OCI-M1 (cell line): Measurements from ENCODE around the gene SMOC2.
"Not testable (repeated sequence)": the region's sequence is repeated elsewhere in the genome, so short reads cannot be mapped to it uniquely, and the experiment has no call there.

Experiments
- DNase-seq: peaks from one replicate; lab custom pipeline; 2025; lab: John Stamatoyannopoulos, UW

Gene SMOC2

GRCh38 chr6:168650671-168651111, 209.7 kb downstream of the SMOC2 start:
- no peak for DNase-seq

GRCh38 chr6:168655462-168656152, 214.6 kb downstream of the SMOC2 start:
- DNase-seq: no peak

- no peak for DNase-seq
These were observed 217.1 kb downstream of the SMOC2 start for GRCh38 chr6:168658059-168658458.

- DNase-seq: no peak
These were observed 219.5 kb downstream of the SMOC2 start for GRCh38 chr6:168660400-168660945.

- no peak for DNase-seq
These were observed 221.4 kb downstream of the SMOC2 start for GRCh38 chr6:168662301-168662936.

- DNase-seq: no peak
These were observed 222.1 kb downstream of the SMOC2 start for GRCh38 chr6:168663041-168663440.

- DNase-seq: no peak
These were observed 224.0 kb downstream of the SMOC2 start for GRCh38 chr6:168664956-168665355.

GRCh38 chr6:168666170-168666569, 225.2 kb downstream of the SMOC2 start:
- DNase-seq: no peak

GRCh38 chr6:168666699-168667427, 225.9 kb downstream of the SMOC2 start:
- no peak for DNase-seq

- no peak for DNase-seq
These were observed 226.4 kb downstream of the SMOC2 start for GRCh38 chr6:168667428-168667805.

GRCh38 chr6:168670401-168670985, 229.5 kb downstream of the SMOC2 start:
- no peak for DNase-seq

GRCh38 chr6:168671028-168671862, 230.3 kb downstream of the SMOC2 start:
- DNase-seq: no peak

- no peak for DNase-seq
These were observed 231.0 kb downstream of the SMOC2 start for GRCh38 chr6:168671863-168672546.

- DNase-seq: no peak
These were observed 233.6 kb downstream of the SMOC2 start for GRCh38 chr6:168674595-168674994.

GRCh38 chr6:168675375-168675774, 234.4 kb downstream of the SMOC2 start:
- no peak for DNase-seq

GRCh38 chr6:168675933-168676551, 235.1 kb downstream of the SMOC2 start:
- no peak for DNase-seq

- no peak for DNase-seq
These were observed 235.8 kb downstream of the SMOC2 start for GRCh38 chr6:168676552-168677322.

GRCh38 chr6:168677323-168677781, 236.4 kb downstream of the SMOC2 start:
- not testable (repeated sequence) for DNase-seq

- DNase-seq: no peak
These were observed 237.1 kb downstream of the SMOC2 start for GRCh38 chr6:168678077-168678476.

- no peak for DNase-seq
These were observed 237.6 kb downstream of the SMOC2 start for GRCh38 chr6:168678588-168678987.
